Osteoblast (primary cell): Measurements from ENCODE around the gene PPP2CA. TPM values are rescaled to one million over a fixed set of nuclear protein-coding genes. Genes with fewer than 3 reads are reported as not detected.
A peak's percentile ranks its signal among the peaks of the same experiment; 100 is the strongest.
"Not testable (repeated sequence)": the region's sequence is repeated elsewhere in the genome, so short reads cannot be mapped to it uniquely, and the experiment has no call there.

Experiments
- DNase-seq: peaks from one replicate; pipeline ENCODE4 v3.0.0; 2011; ENCODE audit warnings: low spot score, mixed read lengths; ENCODE audit not compliant: insufficient read length; ENCODE audit errors: missing footprints
- H2AFZ ChIP-seq: 2 replicates; pipeline ENCODE4 v1.6.0; 2011; ENCODE audit warnings: mild to moderate bottlenecking, low read length
- H3K27ac ChIP-seq: 2 replicates; pipeline ENCODE4 v1.5.1; 2011; ENCODE audit warnings: mild to moderate bottlenecking, low read depth, low read length, moderate library complexity
- H3K27me3 ChIP-seq: 2 replicates; pipeline ENCODE4 v1.6.0; 2012; ENCODE audit warnings: mild to moderate bottlenecking, control low read depth, inconsistent platforms, low read length, moderate library complexity; ENCODE audit not compliant: insufficient read depth
- H3K36me3 ChIP-seq: 2 replicates; pipeline ENCODE4 v1.5.1; 2011; ENCODE audit warnings: mild to moderate bottlenecking, low read length, control low read depth, moderate library complexity; ENCODE audit not compliant: insufficient read depth
- H3K4me1 ChIP-seq: 2 replicates; pipeline ENCODE4 v1.5.1; 2011; ENCODE audit warnings: mild to moderate bottlenecking, low read length, control low read depth, moderate library complexity; ENCODE audit not compliant: insufficient read depth
- H3K4me2 ChIP-seq: 2 replicates; pipeline ENCODE4 v1.6.0; 2011; ENCODE audit warnings: mild to moderate bottlenecking, low read length; ENCODE audit not compliant: insufficient read depth
- H3K4me3 ChIP-seq: fragments of 200-600 bp; sonication (generic); 3 replicates; pipeline ENCODE4 v1.5.1; 2012; ENCODE audit warnings: mild to moderate bottlenecking, low read length, inconsistent platforms; ENCODE audit not compliant: insufficient read depth
- H3K79me2 ChIP-seq: 2 replicates; pipeline ENCODE4 v1.6.0; 2012; ENCODE audit warnings: mild to moderate bottlenecking, low read length, control low read depth, inconsistent platforms; ENCODE audit not compliant: insufficient read depth
- H3K9me3 ChIP-seq: 2 replicates; pipeline ENCODE4 v1.5.1; 2011; ENCODE audit warnings: low read depth, low read length, control low read depth
- H4K20me1 ChIP-seq: 2 replicates; pipeline ENCODE4 v1.6.0; 2012; ENCODE audit warnings: mild to moderate bottlenecking, low read length, control low read depth; ENCODE audit not compliant: insufficient read depth
- total RNA-seq: library from RNA; depleted of rRNA; stranded (reverse); fragments of >200 nt; gene quantifications from 2 replicates; pipeline ENCODE4 v1.2.3, GENCODE V29; 2012
- TF ChIP-seq, protein P1 (sequence below): IDR thresholded peaks from 2 replicates; pipeline ENCODE4 v1.5.1; 2011; ENCODE audit warnings: mild to moderate bottlenecking, low read depth, low read length, moderate library complexity; ENCODE audit errors: extremely low read depth

Gene PPP2CA
- total RNA-seq, 1 donor = 55.4 TPM

DNA sequence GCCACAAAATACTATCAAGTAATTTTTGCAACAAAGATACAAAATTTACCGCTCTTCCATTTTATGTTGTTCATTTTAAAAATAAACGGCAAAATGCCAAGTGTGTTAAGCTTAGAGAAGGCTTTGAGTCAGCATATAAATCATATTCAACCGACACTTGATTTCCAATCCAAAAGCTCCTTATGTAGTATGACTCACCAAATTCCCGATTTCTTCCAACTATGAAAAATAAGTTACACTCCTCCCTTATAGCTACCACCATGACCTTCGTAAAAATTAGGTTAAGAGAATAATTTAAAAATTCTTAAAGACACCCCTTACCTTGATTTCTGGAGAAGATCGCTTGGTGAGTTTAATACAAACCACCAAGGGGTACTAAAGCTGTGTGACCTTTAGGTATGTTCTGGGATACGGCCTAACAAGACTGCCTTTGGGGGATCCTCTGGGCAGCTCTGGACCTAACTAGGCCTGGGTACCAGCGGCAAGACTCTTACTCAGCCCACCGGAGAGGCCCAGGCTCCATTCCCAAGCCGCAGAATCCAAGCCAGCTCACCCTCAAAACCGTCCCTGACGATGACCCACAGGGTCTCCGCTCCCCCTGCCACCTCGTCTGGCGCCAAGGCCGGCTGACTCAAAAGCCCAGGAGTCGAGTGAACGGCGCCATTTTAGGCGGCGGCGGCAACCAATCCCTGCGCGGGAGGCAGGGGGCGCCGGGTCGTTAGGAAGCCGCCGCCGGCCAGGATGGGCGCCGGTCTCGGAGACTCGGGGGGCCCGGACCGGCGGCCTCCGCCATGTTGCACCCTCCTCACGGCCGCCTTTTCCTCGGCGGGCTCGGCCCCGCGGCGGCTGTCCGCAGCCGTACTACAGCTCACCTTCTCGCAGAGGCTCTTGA is 739 bp downstream of the PPP2CA start:
- H3K4me2 ChIP-seq = peak overlapping the region; percentile 75
- TF ChIP-seq, protein P1, sequence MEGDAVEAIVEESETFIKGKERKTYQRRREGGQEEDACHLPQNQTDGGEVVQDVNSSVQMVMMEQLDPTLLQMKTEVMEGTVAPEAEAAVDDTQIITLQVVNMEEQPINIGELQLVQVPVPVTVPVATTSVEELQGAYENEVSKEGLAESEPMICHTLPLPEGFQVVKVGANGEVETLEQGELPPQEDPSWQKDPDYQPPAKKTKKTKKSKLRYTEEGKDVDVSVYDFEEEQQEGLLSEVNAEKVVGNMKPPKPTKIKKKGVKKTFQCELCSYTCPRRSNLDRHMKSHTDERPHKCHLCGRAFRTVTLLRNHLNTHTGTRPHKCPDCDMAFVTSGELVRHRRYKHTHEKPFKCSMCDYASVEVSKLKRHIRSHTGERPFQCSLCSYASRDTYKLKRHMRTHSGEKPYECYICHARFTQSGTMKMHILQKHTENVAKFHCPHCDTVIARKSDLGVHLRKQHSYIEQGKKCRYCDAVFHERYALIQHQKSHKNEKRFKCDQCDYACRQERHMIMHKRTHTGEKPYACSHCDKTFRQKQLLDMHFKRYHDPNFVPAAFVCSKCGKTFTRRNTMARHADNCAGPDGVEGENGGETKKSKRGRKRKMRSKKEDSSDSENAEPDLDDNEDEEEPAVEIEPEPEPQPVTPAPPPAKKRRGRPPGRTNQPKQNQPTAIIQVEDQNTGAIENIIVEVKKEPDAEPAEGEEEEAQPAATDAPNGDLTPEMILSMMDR = no peak
- H3K9me3 ChIP-seq = no peaks in the 10 kb centered on the region
- H4K20me1 ChIP-seq = peaks cover 49% of the 10 kb centered on the region
- H3K79me2 ChIP-seq = peaks cover 65% of the 10 kb centered on the region
- H3K4me1 ChIP-seq = peaks cover 29% of the 10 kb centered on the region
- peak; percentile 83 for DNase-seq
- H3K27me3 ChIP-seq = no peaks in the 10 kb centered on the region
- H3K36me3 ChIP-seq = peaks cover 4% of the 10 kb centered on the region
- H2AFZ ChIP-seq = peak overlapping the region; percentile 71
- H3K4me3 ChIP-seq = peak overlapping the region; percentile 95
- peak overlapping the region; percentile 99 for H3K27ac ChIP-seq

GRCh38 chr5:134223406-134224248 is 2.2 kb downstream of the PPP2CA start:
- Histone ChIP-seq H3K9me3 (no peaks in the 10 kb centered on the region), H3K27me3 (no peaks in the 10 kb centered on the region), H3K4me1 (peaks cover 29% of the 10 kb centered on the region), H2AFZ (no peak overlapping the region), H4K20me1 (peaks cover 63% of the 10 kb centered on the region), H3K36me3 (peaks cover 7% of the 10 kb centered on the region), H3K79me2 (peaks cover 80% of the 10 kb centered on the region), H3K4me3 (peak overlapping the region; percentile 95), H3K27ac (peak overlapping the region; percentile 99), H3K4me2 (peak overlapping the region; percentile 75)
- DNase-seq = no peak
- TF ChIP-seq, protein P1 = no peak

DNA sequence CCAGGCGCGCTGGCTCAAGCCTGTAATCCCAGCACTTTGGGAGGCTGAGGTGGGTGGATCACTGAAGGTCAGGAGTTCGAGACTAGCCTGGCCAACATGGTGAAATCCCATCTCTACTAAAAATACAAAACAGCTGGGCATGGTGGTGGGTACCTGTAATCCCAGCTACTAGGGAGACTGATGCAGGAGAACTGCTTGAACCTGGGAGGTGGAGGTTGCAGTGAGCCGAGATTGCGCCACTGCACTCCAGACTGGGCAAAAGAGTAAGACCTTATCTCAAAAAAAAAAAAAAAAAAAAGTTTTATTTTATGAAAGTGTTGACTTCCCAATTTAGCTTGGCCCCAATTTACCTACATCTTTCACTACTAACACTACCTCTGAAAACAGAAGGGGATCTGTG is 4.2 kb downstream of the PPP2CA start:
- Histone ChIP-seq H4K20me1 (peaks cover 79% of the 10 kb centered on the region), H3K4me1 (peaks cover 25% of the 10 kb centered on the region), H3K79me2 (peaks cover 95% of the 10 kb centered on the region)
- not testable (repeated sequence) for H3K9me3 ChIP-seq, DNase-seq, H3K4me3 ChIP-seq, H3K27me3 ChIP-seq, H3K27ac ChIP-seq, H3K4me2 ChIP-seq, H3K36me3 ChIP-seq, H2AFZ ChIP-seq

DNA sequence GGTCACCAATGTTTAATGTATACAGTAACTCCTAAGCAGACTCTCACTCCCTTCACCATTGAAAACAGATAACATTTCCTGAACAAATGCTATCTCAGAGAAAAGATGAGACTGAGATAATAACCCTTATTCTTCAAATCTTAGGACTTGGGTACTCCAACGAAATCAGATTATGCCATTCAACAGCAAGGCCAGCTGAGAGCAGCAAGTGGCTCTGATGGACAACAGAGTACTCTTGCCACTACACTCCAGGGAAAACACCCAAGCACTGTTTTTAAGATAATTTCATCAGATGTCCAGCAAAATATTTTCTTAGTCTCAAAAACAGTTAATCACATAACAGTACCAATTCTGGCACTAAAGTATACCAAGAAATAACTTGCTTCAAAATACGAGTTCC is 10.1 kb downstream of the PPP2CA start:
- Histone ChIP-seq H3K27ac (no peak overlapping the region), H3K4me1 (no peaks in the 10 kb centered on the region), H3K4me3 (no peak overlapping the region), H3K9me3 (peaks cover 2% of the 10 kb centered on the region), H3K79me2 (peaks cover 100% of the 10 kb centered on the region), H4K20me1 (peaks cover 91% of the 10 kb centered on the region), H3K4me2 (no peak overlapping the region), H3K36me3 (peaks cover 6% of the 10 kb centered on the region), H2AFZ (no peak overlapping the region), H3K27me3 (no peaks in the 10 kb centered on the region)
- TF ChIP-seq, protein P1 = no peak
- no peak for DNase-seq

- not testable (repeated sequence) for H3K4me3 ChIP-seq, H3K4me2 ChIP-seq, H3K27me3 ChIP-seq, DNase-seq, H3K36me3 ChIP-seq, H3K4me1 ChIP-seq, H3K9me3 ChIP-seq, H2AFZ ChIP-seq
- Histone ChIP-seq H3K79me2 (peaks cover 100% of the 10 kb centered on the region), H3K27ac (peak overlapping the region; percentile 10), H4K20me1 (peaks cover 95% of the 10 kb centered on the region)
Measured at GRCh38 chr5:134211263-134212031, 14.4 kb downstream of the PPP2CA start.
